ENCODE data around the gene BCL7C.

DNA sequence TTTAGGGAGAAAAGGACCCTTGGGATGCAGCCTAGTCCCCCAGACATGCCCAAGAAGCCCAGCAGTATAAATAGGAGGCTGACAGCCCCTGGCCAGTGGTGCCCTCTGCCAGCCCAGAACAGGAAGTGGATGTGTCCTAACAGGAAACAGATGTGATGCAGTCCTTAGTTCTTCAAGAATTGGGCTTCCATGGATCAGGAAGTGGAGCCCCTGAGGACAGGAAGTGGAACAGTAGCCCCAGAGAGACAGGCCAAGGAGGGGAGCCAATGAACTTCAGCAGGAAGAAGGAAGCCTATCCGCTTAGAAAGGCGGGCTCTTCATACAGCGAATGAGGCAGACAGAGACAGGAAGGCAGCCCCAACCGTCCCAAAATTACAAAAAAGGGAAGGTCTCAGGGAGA is 9.7 kb upstream of the BCL7C start:
- no peak for TF ChIP-seq POLR2A (IDR thresholded peaks at IDR 0.05)
- TF ChIP-seq, protein P1, sequence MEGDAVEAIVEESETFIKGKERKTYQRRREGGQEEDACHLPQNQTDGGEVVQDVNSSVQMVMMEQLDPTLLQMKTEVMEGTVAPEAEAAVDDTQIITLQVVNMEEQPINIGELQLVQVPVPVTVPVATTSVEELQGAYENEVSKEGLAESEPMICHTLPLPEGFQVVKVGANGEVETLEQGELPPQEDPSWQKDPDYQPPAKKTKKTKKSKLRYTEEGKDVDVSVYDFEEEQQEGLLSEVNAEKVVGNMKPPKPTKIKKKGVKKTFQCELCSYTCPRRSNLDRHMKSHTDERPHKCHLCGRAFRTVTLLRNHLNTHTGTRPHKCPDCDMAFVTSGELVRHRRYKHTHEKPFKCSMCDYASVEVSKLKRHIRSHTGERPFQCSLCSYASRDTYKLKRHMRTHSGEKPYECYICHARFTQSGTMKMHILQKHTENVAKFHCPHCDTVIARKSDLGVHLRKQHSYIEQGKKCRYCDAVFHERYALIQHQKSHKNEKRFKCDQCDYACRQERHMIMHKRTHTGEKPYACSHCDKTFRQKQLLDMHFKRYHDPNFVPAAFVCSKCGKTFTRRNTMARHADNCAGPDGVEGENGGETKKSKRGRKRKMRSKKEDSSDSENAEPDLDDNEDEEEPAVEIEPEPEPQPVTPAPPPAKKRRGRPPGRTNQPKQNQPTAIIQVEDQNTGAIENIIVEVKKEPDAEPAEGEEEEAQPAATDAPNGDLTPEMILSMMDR (IDR thresholded peaks at IDR 0.05) = no peak

All from adrenal gland (tissue), 5 donors.